MG63 (cell line): Measurements from ENCODE around the gene YTHDF2. TPM values are rescaled to one million over a fixed set of nuclear protein-coding genes. Genes with fewer than 3 reads are reported as not detected.
"Not testable (repeated sequence)": the region's sequence is repeated elsewhere in the genome, so short reads cannot be mapped to it uniquely, and the experiment has no call there.

ENCODE experiments used
- DNase-seq: peaks from one replicate; pipeline ENCODE4 v3.0.0-alpha.2; 2020
- H3K27me3 ChIP-seq: fragments of 250-450 bp; sonication (Bioruptor Pico); 2 replicates; pipeline ENCODE4 v1.5.1; 2020; ENCODE audit warnings: mild to moderate bottlenecking, moderate library complexity
- H3K36me3 ChIP-seq: fragments of 250-450 bp; sonication (Bioruptor Pico); 2 replicates; pipeline ENCODE4 v1.5.1; 2020; ENCODE audit warnings: mild to moderate bottlenecking, moderate library complexity
- H3K4me3 ChIP-seq: fragments of 250-450 bp; sonication (Bioruptor Pico); 2 replicates; pipeline ENCODE4 v1.5.1; 2020; ENCODE audit warnings: mild to moderate bottlenecking, moderate library complexity
- H3K9me3 ChIP-seq: fragments of 250-450 bp; sonication (Bioruptor Pico); 2 replicates; pipeline ENCODE4 v1.5.1; 2020; ENCODE audit warnings: mild to moderate bottlenecking, moderate library complexity
- total RNA-seq: library from RNA; depleted of rRNA; stranded (reverse); fragments of >200 nt; shearing (Covaris generic); gene quantifications from 2 replicates; pipeline ENCODE4 v1.2.3, GENCODE V29; 2014; ENCODE audit warnings: low replicate concordance; rRNA removed

YTHDF2 gene
- total RNA-seq = 72.2 and 95.0 TPM in 2 replicates

- peak; percentile 97 for DNase-seq
- Histone ChIP-seq H3K9me3 (no peaks in the 10 kb centered on the region), H3K4me3 (peak within 1 kb of the TSS; percentile 76), H3K27me3 (no peaks in the 10 kb centered on the region), H3K36me3 (peaks cover 46% of the 10 kb centered on the region)
Observed at GRCh38 chr1:28736450-28737306, at the start of gene YTHDF2. Gene YTHDF2, plus strand, starts transcription at chr1:28736940. Its CDS starts 181 bp downstream, at chr1:28737121.

- not testable (repeated sequence) for H3K36me3 ChIP-seq, H3K27me3 ChIP-seq, H3K4me3 ChIP-seq, H3K9me3 ChIP-seq, DNase-seq
Observed at GRCh38 chr1:28691627-28692026, 45.1 kb upstream of the YTHDF2 start.

GRCh38 chr1:28703629-28704028 lies 33.1 kb upstream of the YTHDF2 start:
- H3K27me3 ChIP-seq = no peaks in the 10 kb centered on the region
- H3K36me3 ChIP-seq = peaks cover 10% of the 10 kb centered on the region
- no peaks in the 10 kb centered on the region for H3K9me3 ChIP-seq
- H3K4me3 ChIP-seq = no peak overlapping the region
- DNase-seq = no peak

- Histone ChIP-seq H3K4me3 (no peak overlapping the region), H3K27me3 (no peaks in the 10 kb centered on the region; the same call in 1 of the 2 replicates), H3K36me3 (peaks cover 4% of the 10 kb centered on the region; the same call in 1 of the 2 replicates), H3K9me3 (no peaks in the 10 kb centered on the region)
- no peak for DNase-seq
Observed at GRCh38 chr1:28716336-28716735, 20.4 kb upstream of the YTHDF2 start.

GRCh38 chr1:28718166-28718565 lies 18.6 kb upstream of the YTHDF2 start:
- Histone ChIP-seq H3K27me3 (no peaks in the 10 kb centered on the region; the same call in 1 of the 2 replicates), H3K36me3 (peaks cover 4% of the 10 kb centered on the region; the same call in 1 of the 2 replicates), H3K9me3 (no peaks in the 10 kb centered on the region), H3K4me3 (no peak overlapping the region)
- no peak for DNase-seq

- H3K4me3 ChIP-seq = no peak overlapping the region
Observed at GRCh38 chr1:28718586-28719331, 18.0 kb upstream of the YTHDF2 start.

GRCh38 chr1:28719332-28719619 lies 17.5 kb upstream of the YTHDF2 start:
- H3K36me3 ChIP-seq = peaks cover 3% of the 10 kb centered on the region; the same call in 1 of the 2 replicates
- H3K27me3 ChIP-seq = no peaks in the 10 kb centered on the region; the same call in 1 of the 2 replicates
- no peak overlapping the region for H3K4me3 ChIP-seq
- no peak for DNase-seq
- H3K9me3 ChIP-seq = no peaks in the 10 kb centered on the region

More at GRCh38 chr1:28718586-28719331, 18.0 kb upstream of the YTHDF2 start:
- H3K36me3 ChIP-seq = peaks cover 4% of the 10 kb centered on the region; the same call in 1 of the 2 replicates
- DNase-seq = peak; percentile 65
- H3K27me3 ChIP-seq = no peaks in the 10 kb centered on the region; the same call in 1 of the 2 replicates
- H3K9me3 ChIP-seq = no peaks in the 10 kb centered on the region

GRCh38 chr1:28720376-28720775 lies 16.4 kb upstream of the YTHDF2 start:
- Histone ChIP-seq H3K4me3 (no peak overlapping the region), H3K9me3 (no peaks in the 10 kb centered on the region), H3K27me3 (no peaks in the 10 kb centered on the region; the same call in 1 of the 2 replicates), H3K36me3 (no peaks in the 10 kb centered on the region)
- DNase-seq = no peak

GRCh38 chr1:28721927-28722326 lies 14.8 kb upstream of the YTHDF2 start:
- not testable (repeated sequence) for H3K36me3 ChIP-seq, H3K9me3 ChIP-seq, H3K4me3 ChIP-seq, H3K27me3 ChIP-seq
- DNase-seq = peak; percentile 81

GRCh38 chr1:28725365-28725764 lies 11.4 kb upstream of the YTHDF2 start:
- H3K4me3 ChIP-seq, H3K9me3 ChIP-seq, DNase-seq, H3K27me3 ChIP-seq, H3K36me3 ChIP-seq: not testable (repeated sequence)

- Histone ChIP-seq H3K27me3 (no peaks in the 10 kb centered on the region), H3K36me3 (peaks cover 39% of the 10 kb centered on the region), H3K9me3 (no peaks in the 10 kb centered on the region), H3K4me3 (peak overlapping the region; percentile 76)
- DNase-seq = no peak
Observed at GRCh38 chr1:28735961-28736449, 735 bp upstream of the YTHDF2 start.

- Histone ChIP-seq H3K9me3 (no peaks in the 10 kb centered on the region), H3K27me3 (no peaks in the 10 kb centered on the region), H3K4me3 (peak overlapping the region; percentile 76), H3K36me3 (peaks cover 54% of the 10 kb centered on the region)
- DNase-seq = peak; percentile 42
Observed at GRCh38 chr1:28737307-28738132, 780 bp downstream of the YTHDF2 start.

GRCh38 chr1:28740118-28740517 lies 3.4 kb downstream of the YTHDF2 start:
- H3K36me3 ChIP-seq = peaks cover 79% of the 10 kb centered on the region
- DNase-seq = no peak
- H3K9me3 ChIP-seq = no peaks in the 10 kb centered on the region
- no peaks in the 10 kb centered on the region for H3K27me3 ChIP-seq
- H3K4me3 ChIP-seq = no peak overlapping the region

GRCh38 chr1:28744184-28744583 lies 7.4 kb downstream of the YTHDF2 start:
- no peaks in the 10 kb centered on the region for H3K9me3 ChIP-seq
- peaks cover 85% of the 10 kb centered on the region for H3K36me3 ChIP-seq
- no peak for DNase-seq
- no peaks in the 10 kb centered on the region for H3K27me3 ChIP-seq
- no peak overlapping the region for H3K4me3 ChIP-seq

GRCh38 chr1:28745653-28746173 lies 9.0 kb downstream of the YTHDF2 start:
- Histone ChIP-seq H3K4me3 (no peak overlapping the region), H3K36me3 (peaks cover 80% of the 10 kb centered on the region), H3K27me3 (no peaks in the 10 kb centered on the region), H3K9me3 (no peaks in the 10 kb centered on the region)
- DNase-seq = no peak

GRCh38 chr1:28750330-28750729 lies 13.6 kb downstream of the YTHDF2 start:
- DNase-seq = no peak
- Histone ChIP-seq H3K27me3 (no peaks in the 10 kb centered on the region), H3K9me3 (no peaks in the 10 kb centered on the region), H3K36me3 (peaks cover 69% of the 10 kb centered on the region), H3K4me3 (no peak overlapping the region)
